Pancreas (tissue), 10 donors: ENCODE data around the gene UBE4A. TPM values are rescaled to one million over a fixed set of nuclear protein-coding genes. Genes with fewer than 3 reads are reported as not detected.
A peak's percentile ranks its signal among the peaks of the same experiment; 100 is the strongest.

Source experiments
- ATAC-seq, 4 donors: fragments of 200-7000 bp; cut with Tn5 transposase; one replicate each; pipeline versions ENCODE4 v1.8.0 to v1.9.1; 2020; ENCODE audit warnings: mild to moderate bottlenecking in 4 of 4, moderate library complexity in 4 of 4
- DNase-seq, 6 donors: peaks; one replicate each; pipeline ENCODE4 v3.0.0-alpha.2; 2020
- FAIRE-seq: peaks from 2 replicates; lab custom pipeline; 2012; peaks lifted over from hg19 to GRCh38; lab: Jason Lieb, UNC
- H3K27ac ChIP-seq, 4 donors: fragments of 200-600 bp; sonication (generic); 1 replicate in 3 of 4; 2 replicates in 1 of 4; pipeline versions ENCODE4 v1.5.0 to v1.8.0; 2020
- H3K27me3 ChIP-seq, 4 donors: fragments of 200-600 bp; one replicate each; pipeline ENCODE4 v1.8.0; 2021
- H3K36me3 ChIP-seq, 3 donors: fragments of 200-600 bp; sonication (generic) in 1 of 3; one replicate each; pipeline versions ENCODE4 v1.5.0 to v1.8.0; 2020 to 2021
- H3K4me1 ChIP-seq, 3 donors: fragments of 200-600 bp; one replicate each; pipeline ENCODE4 v1.8.0; 2021
- H3K4me3 ChIP-seq, 4 donors: fragments of 200-600 bp; sonication (generic) in 2 of 4; one replicate each; pipeline versions ENCODE4 v1.5.0 to v1.8.0; 2020 to 2021
- H3K9me3 ChIP-seq, 4 donors: fragments of 200-600 bp; one replicate each; pipeline ENCODE4 v1.8.0; 2021
- WGBS, 2 donors: extraction: QIAGEN DNeasy Blood & Tissue Kit; methylation state at CpG; one replicate each; pipeline ENCODE4 v1.1.7; 2013; 5-methylcytosine and 5-hydroxymethylcytosine counted together
- intact Hi-C, 3 donors: fragments of 100-400 bp; cut with DNase I; formaldehyde crosslinking; loops; one replicate each; pipeline versions ENCODE4 v1.11.1 to v1.14.2; 2022
- polyA plus RNA-seq, 2 donors: library from polyadenylated mRNA; stranded (reverse); fragments of 200-250 nt; gene quantifications; one replicate each; pipeline ENCODE4 v1.2.3, GENCODE V29; 2013
- total RNA-seq, 6 donors: library from RNA; stranded (reverse); fragmentation: NEBNext Ultra II Directional in 4 of 6; extraction: Animal tissue kit (Norgen Biotek cat#: 25700) in 4 of 6; gene quantifications; one replicate each; pipeline versions ENCODE4 v1.2.1 to v1.2.4, GENCODE V29; 2021 to 2023
- TF ChIP-seq, protein P1 (sequence below), 4 donors: fragments of 200-600 bp; sonication (generic) in 3 of 4; IDR thresholded peaks; one replicate each; pipeline versions ENCODE4 v1.5.0 to v1.8.0; 2021; ENCODE audit warnings: antibody characterized with exemption in 4 of 4
- donor health status: healthy with polysubstance abuse.
- donor health status: DM: no; HTN: no; CAD: no; lungs with moderate emphysema.
- donor health status: DM: no; HTN: no; CAD: no.
- donor health status: control.
- donor health status: control.
- donor health status: Bipolar disorder and iron deficiency.
- donor health status: DM: yes; HTN: yes; CAD: no.
- donor health status: DM: no; HTN: no; CAD: no.
- donor health status: DM: no; HTN: no; CAD: no.
- donor health status: DM: yes; HTN: yes; CAD: no.

UBE4A gene
- total and polyA plus RNA-seq, 8 donors = 14.2 to 28.9 (median 21.0) TPM

DNA sequence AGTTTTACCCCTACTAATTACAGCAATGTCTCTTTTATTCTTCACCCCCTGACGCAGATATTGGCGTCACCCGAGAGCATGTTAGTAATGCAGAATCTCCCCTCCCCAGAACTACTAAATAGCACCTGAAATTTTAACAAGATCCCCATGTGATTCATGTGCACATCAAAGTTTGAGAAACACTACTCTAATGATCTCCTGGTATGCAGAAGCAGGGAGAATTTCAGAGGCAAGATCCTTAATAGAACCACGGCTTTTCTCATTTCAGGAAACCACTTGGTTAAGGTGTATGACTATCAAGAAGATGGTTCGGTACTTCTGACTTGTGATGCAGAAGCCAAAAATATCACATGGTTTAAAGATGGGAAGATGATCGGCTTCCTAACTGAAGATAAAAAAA, 9.9 kb upstream of the UBE4A start:
- Histone ChIP-seq H3K9me3 (no peaks in the 10 kb centered on the region), H3K27me3 (no peaks in the 10 kb centered on the region), H3K4me3 (no peak overlapping the region), H3K27ac (no peak overlapping the region), H3K4me1 (no peaks in the 10 kb centered on the region), H3K36me3 (no peaks in the 10 kb centered on the region)
- 53 to 68% methylated on average over 6 of the region's 6 CpGs for WGBS, 2 donors
- ATAC-seq = no peak
- intact Hi-C loops = no loop called here
- DNase-seq = no peak
- TF ChIP-seq, protein P1, sequence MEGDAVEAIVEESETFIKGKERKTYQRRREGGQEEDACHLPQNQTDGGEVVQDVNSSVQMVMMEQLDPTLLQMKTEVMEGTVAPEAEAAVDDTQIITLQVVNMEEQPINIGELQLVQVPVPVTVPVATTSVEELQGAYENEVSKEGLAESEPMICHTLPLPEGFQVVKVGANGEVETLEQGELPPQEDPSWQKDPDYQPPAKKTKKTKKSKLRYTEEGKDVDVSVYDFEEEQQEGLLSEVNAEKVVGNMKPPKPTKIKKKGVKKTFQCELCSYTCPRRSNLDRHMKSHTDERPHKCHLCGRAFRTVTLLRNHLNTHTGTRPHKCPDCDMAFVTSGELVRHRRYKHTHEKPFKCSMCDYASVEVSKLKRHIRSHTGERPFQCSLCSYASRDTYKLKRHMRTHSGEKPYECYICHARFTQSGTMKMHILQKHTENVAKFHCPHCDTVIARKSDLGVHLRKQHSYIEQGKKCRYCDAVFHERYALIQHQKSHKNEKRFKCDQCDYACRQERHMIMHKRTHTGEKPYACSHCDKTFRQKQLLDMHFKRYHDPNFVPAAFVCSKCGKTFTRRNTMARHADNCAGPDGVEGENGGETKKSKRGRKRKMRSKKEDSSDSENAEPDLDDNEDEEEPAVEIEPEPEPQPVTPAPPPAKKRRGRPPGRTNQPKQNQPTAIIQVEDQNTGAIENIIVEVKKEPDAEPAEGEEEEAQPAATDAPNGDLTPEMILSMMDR (IDR thresholded peaks at IDR 0.05) = no peak
- FAIRE-seq = no peak

DNA sequence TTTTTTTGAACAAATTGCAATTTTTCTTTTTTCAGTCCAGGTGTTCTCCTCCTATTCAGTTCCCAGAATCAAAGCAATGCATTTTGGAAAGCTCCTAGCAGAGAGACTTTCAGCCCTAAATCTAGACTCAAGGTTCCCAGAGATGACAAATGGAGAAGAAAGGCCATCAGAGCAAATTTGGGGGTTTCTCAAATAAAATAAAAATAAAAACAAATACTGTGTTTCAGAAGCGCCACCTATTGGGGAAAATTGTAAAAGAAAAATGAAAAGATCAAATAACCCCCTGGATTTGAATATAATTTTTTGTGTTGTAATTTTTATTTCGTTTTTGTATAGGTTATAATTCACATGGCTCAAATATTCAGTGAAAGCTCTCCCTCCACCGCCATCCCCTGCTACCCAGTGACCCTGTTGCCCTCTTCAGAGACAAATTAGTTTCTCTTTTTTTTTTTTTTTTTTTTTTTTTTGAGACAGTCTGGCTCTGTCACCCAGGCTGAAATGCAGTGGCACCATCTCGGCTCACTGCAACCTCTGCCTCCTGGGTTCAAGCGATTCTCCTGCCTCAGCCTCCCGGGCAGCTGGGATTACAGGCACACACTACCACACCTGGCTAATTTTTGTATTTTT, 6.2 kb upstream of the UBE4A start:
- FAIRE-seq = no peak
- TF ChIP-seq, protein P1 (IDR thresholded peaks at IDR 0.05) = peak in 3 of 4 donors; percentile 15 to 39 (median 37)
- ATAC-seq = no peak
- Histone ChIP-seq H3K9me3 (no peaks in the 10 kb centered on the region), H3K4me1 (no peaks in the 10 kb centered on the region), H3K27me3 (no peaks in the 10 kb centered on the region), H3K27ac (no peak overlapping the region), H3K4me3 (no peak overlapping the region), H3K36me3 (no peaks in the 10 kb centered on the region)
- 4% methylated on average over 6 of the region's 6 CpGs for WGBS, 2 donors
- no peak for DNase-seq
- intact Hi-C loops = loop anchor here in 1 of 3 donors (5.0 kb wide), 1 partner anchor 51 kb away; the partner anchor contains the start of gene CD3E

DNA sequence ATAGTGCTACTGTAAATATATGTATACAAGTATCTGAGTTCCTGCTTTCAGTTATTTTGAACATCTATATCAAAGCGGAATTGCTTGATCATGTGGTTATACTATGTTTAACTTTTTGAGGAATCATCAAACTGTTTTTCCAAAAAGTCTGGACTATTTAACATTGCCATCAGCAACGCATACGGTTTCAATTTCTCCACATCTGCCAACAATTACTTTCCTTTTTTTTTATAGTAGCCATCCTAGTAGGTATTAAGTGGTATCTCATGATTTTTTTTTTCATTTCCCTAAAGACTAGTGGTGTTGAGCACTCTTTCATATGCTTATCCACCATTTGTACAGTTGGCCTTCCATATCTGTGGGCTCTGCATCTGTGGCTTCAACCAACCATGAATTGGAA, 1.3 kb upstream of the UBE4A start:
- no peak for DNase-seq
- Histone ChIP-seq H3K4me3 (no peak overlapping the region), H3K27ac (no peak overlapping the region), H3K27me3 (no peaks in the 10 kb centered on the region), H3K36me3 (no peaks in the 10 kb centered on the region), H3K9me3 (no peaks in the 10 kb centered on the region), H3K4me1 (peaks cover 0 to 3% (median 0%) of the 10 kb centered on the region in 3 donors)
- no peak for ATAC-seq
- TF ChIP-seq, protein P1 (IDR thresholded peaks at IDR 0.05) = no peak
- intact Hi-C loops = no loop called here
- no peak for FAIRE-seq
- 53 to 66% methylated on average over 3 of the region's 3 CpGs for WGBS, 2 donors

DNA sequence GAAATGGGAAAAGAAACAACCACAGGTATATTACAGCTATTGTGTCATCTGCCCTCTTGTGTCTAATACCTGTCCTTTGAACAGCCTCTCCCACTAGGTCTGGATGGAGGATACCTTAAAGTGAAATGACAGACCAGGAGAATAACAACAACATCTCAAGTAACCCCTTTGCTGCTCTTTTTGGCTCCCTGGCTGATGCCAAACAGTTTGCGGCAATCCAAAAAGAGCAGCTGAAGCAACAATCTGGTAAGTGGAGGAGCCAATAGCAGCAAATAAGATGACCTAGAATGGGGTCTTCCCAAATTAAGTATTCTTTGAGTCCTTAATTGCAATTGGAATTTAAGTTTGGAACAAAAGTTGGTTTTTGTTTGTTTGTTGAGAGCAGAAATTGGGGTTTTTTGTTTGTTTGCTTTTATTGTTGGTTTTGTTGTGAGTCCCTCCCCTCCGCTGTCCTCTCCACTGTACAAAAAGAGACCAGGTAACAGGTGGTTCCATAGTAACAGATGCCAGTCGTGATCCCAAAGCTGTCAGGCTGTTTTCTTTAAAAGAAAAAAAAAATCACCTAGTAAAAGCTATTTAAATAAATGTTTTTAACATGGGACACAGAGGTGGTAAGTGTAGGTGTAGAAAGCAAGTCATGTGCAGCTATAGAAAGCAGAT, 5.7 kb downstream of the UBE4A start:
- no peak for FAIRE-seq
- peaks cover 0 to 17% (median 3%) of the 10 kb centered on the region in 3 donors for H3K4me1 ChIP-seq
- no peak overlapping the region for H3K4me3 ChIP-seq
- H3K27me3 ChIP-seq = no peaks in the 10 kb centered on the region
- intact Hi-C loops = loop anchor here in 1 of 3 donors (10.0 kb wide), 1 partner anchor 170 kb away; no protein-coding TSS in a partner anchor
- no peak for DNase-seq
- no peaks in the 10 kb centered on the region for H3K9me3 ChIP-seq
- TF ChIP-seq, protein P1 (IDR thresholded peaks at IDR 0.05) = no peak
- H3K27ac ChIP-seq = no peak overlapping the region
- ATAC-seq = no peak
- H3K36me3 ChIP-seq = peaks cover 0 to 28% (median 5%) of the 10 kb centered on the region in 3 donors
- WGBS, 2 donors = 71 to 77% methylated on average over 3 of the region's 3 CpGs
